Upper lobe of left lung (tissue), 4 donors: ENCODE data around the gene LCOR.

Experiments used
- CTCF ChIP-seq, 6 experiments: fragments of 450-650 bp in 4 of 6; fragments of 200-600 bp in 2 of 6; sonication (generic) in 2 of 6; IDR thresholded peaks; one replicate each; pipeline ENCODE4 v1.5.1; 2016 to 2019; ENCODE audit warnings: antibody characterized with exemption in 6 of 6
- EP300 ChIP-seq, 4 donors: sonication (generic); formaldehyde crosslinking; IDR thresholded peaks; one replicate each; pipeline ENCODE4 v1.5.1; 2017; ENCODE audit warnings: antibody characterized with exemption in 4 of 4, control low read depth in 2 of 4

GRCh38 chr10:96858706-96859050 is 26.6 kb downstream of the LCOR start:
- TF ChIP-seq CTCF (IDR thresholded peaks at IDR 0.05) (no peak), EP300 (IDR thresholded peaks at IDR 0.05) (no peak)
